Measurements from ENCODE around the gene EHMT1. TPM values are rescaled to one million over a fixed set of nuclear protein-coding genes. Genes with fewer than 3 reads are reported as not detected.

Gene EHMT1
- total RNA-seq, 1 experiment from 2014 or later, result 112 TPM

DNA sequence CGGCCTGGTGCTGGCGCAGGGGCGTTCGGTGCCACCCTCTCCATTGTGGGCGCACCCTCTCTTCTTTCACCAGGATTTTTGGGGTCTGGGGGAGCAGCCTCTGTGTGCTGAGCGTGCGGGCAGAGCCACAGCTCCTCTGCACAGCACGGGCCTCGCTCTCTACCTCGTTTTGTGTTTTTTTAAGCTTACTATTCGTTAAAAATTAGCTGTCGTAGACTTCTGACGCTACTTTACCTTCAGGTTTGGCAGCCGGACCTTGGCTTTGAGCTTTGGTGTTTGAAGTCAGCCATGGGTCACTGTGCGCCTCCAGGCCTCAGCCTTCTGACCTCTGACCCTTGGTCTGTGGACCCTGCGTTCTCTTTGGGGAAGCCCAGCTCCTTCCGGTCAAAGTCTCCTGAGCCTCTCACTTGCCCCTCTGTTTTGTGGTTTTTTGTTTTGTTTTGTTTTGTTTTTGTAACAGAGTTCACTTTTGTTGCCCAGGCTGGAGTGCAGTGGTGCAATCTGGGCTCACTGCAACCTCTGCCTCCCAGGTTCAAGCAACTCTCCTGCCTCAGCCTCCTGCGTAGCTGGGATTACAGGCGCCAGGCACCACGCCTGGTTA is 170.6 kb downstream of the EHMT1 start:
- Histone ChIP-seq H2AK5ac (ENCODE audit: insufficient read length, low read length) (no peak overlapping the region), H3K14ac (ENCODE audit: insufficient read depth, low read length) (no peak overlapping the region), H3K9me3 (ENCODE audit: control insufficient read depth, low read depth, low read length) (no peaks in the 10 kb centered on the region), H2BK12ac (ENCODE audit: insufficient read length, low read depth, low read length) (no peak overlapping the region), H2BK120ac (ENCODE audit: low read depth, low read length, poor library complexity, severe bottlenecking) (no peak overlapping the region), H3K79me1 (ENCODE audit: insufficient read depth, low read depth, low read length, poor library complexity, severe bottlenecking) (no peaks in the 10 kb centered on the region), H3K4ac (ENCODE audit: low read depth, low read length) (no peak overlapping the region), H4K8ac (replicated peaks; ENCODE audit: insufficient read length, low read depth, low read length) (no peak overlapping the region), H2BK15ac (ENCODE audit: low read depth, low read length) (no peak overlapping the region), H3K23ac (ENCODE audit: insufficient read length, low read depth, low read length) (no peak overlapping the region), H2AFZ (ENCODE audit: low read length) (no peak overlapping the region), H3K18ac (ENCODE audit: insufficient read length, low read depth, low read length) (no peak overlapping the region), H3K4me1 (ENCODE audit: insufficient read depth, low read length) (peaks cover 7% of the 10 kb centered on the region; the same call in 1 of the 2 replicates), H3K4me2 (ENCODE audit: insufficient read depth, insufficient read length, low read length) (no peak overlapping the region), H3K23me2 (ENCODE audit: insufficient read length, low read depth, low read length, poor library complexity, severe bottlenecking) (no peaks in the 10 kb centered on the region), H4K5ac (ENCODE audit: insufficient read length, low read depth, low read length) (no peak overlapping the region), H3K9ac (ENCODE audit: extremely low read depth, insufficient read length, low read length) (no peak overlapping the region), H4K91ac (ENCODE audit: insufficient read length, low read depth, low read length) (no peak overlapping the region), H3T11ph (ENCODE audit: low read length) (no peak overlapping the region), H4K20me1 (ENCODE audit: control insufficient read depth, insufficient read depth, insufficient read length) (peaks cover 5% of the 10 kb centered on the region), H3K79me2 (ENCODE audit: insufficient read depth, low read length) (no peaks in the 10 kb centered on the region; the same call in 1 of the 2 replicates), H2BK20ac (ENCODE audit: low read depth, low read length, poor library complexity, severe bottlenecking) (no peak overlapping the region), H2BK5ac (ENCODE audit: insufficient read length, low read length) (no peak overlapping the region), H3K56ac (ENCODE audit: insufficient read length, low read depth, low read length) (no peak overlapping the region), H3K27ac (ENCODE audit: insufficient read length, low read depth, low read length) (no peak overlapping the region), H3K27me3 (ENCODE audit: insufficient read depth, low read length) (no peaks in the 10 kb centered on the region)
- TF ChIP-seq, protein P1, sequence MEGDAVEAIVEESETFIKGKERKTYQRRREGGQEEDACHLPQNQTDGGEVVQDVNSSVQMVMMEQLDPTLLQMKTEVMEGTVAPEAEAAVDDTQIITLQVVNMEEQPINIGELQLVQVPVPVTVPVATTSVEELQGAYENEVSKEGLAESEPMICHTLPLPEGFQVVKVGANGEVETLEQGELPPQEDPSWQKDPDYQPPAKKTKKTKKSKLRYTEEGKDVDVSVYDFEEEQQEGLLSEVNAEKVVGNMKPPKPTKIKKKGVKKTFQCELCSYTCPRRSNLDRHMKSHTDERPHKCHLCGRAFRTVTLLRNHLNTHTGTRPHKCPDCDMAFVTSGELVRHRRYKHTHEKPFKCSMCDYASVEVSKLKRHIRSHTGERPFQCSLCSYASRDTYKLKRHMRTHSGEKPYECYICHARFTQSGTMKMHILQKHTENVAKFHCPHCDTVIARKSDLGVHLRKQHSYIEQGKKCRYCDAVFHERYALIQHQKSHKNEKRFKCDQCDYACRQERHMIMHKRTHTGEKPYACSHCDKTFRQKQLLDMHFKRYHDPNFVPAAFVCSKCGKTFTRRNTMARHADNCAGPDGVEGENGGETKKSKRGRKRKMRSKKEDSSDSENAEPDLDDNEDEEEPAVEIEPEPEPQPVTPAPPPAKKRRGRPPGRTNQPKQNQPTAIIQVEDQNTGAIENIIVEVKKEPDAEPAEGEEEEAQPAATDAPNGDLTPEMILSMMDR (conservative IDR thresholded peaks at IDR 0.05), result no peak
- WGBS (ENCODE audit: extremely low coverage, insufficient read length, low lambda C conversion rate), result no CpG with 5 or more reads among the region's 20 CpGs
- no peak for DNase-seq
- Mint-ChIP-seq H3K9me3 (no peaks in the 10 kb centered on the region; a peak in 1 of 5 replicates), H3K4me3 (no peak overlapping the region), H3K4me1 (peaks cover 26 to 29% of the 10 kb centered on the region in 2 experiments), H3K27ac (peak overlapping the region in 1 of 3 experiments; percentile 69; a peak in 3 of 7 replicates), H3K27me3 (ENCODE audit: low read depth) (no peaks in the 10 kb centered on the region; the same call in 1 of the 2 replicates), H3K36me3 (ENCODE audit: insufficient read depth in 1 of 3, low read depth in 3 of 3) (peaks cover 42 to 59% (median 59%) of the 10 kb centered on the region in 3 experiments; a peak in 6 of 7 replicates)

All from H9 (cell line).